Stimulated activated CD4-positive, alpha-beta T cell treated with anti-CD3 and anti-CD28 coated beads, TNF-alpha, amount 100 ng/mL, for 1 hour (primary cell): Measurements from ENCODE around the gene PRSS35.
"Not testable (repeated sequence)": the region's sequence is repeated elsewhere in the genome, so short reads cannot be mapped to it uniquely, and the experiment has no call there.

Experiments
- DNase-seq, 3 donors: peaks; one replicate each; pipeline ENCODE4 v3.0.0-alpha.2; 2020; ENCODE audit warnings: low read depth in 3 of 3, low spot score in 1 of 3

PRSS35 gene, protein sequence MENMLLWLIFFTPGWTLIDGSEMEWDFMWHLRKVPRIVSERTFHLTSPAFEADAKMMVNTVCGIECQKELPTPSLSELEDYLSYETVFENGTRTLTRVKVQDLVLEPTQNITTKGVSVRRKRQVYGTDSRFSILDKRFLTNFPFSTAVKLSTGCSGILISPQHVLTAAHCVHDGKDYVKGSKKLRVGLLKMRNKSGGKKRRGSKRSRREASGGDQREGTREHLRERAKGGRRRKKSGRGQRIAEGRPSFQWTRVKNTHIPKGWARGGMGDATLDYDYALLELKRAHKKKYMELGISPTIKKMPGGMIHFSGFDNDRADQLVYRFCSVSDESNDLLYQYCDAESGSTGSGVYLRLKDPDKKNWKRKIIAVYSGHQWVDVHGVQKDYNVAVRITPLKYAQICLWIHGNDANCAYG

DNA sequence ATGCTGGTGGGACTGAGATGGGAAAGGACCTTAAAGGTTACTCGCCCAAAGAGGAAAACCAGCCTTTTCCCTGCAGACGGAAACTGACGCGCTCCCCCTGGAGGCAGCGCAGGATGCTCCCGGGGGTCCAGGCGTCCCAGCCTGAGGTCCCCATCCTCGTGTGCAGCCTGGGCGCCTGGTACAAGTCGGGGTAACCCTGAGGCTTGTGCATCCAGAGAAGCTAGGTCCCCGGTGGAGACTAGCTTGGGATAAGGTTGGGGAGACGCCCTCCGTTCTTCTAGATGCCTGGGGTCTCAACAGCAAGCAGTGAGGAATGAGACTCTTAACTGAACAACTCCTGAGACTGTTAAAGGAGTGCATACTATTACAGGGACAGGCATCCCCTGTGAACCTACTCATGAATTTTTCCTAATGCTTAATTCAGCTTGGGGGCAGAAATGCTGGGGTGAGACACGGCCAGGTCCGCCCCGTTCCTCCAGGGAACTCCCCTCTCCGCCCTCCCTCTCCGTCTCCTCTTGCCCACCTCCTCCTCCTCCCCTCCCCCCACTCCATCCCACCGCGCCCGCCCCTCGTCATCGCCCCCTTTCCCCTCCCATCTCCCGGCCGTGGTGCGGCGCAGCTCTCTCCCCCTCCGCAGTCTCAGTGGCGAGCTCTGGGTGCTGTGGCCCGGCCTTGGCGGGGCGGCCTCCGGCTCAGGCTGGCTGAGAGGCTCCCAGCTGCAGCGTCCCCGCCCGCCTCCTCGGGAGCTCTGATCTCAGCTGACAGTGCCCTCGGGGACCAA is at the start of gene PRSS35:
Gene PRSS35 (plus strand): TSS at position 634 of the 781 bp plus-strand sequence. CDS start 10,908 bp downstream, outside the sequence.
- no peak for DNase-seq

DNA sequence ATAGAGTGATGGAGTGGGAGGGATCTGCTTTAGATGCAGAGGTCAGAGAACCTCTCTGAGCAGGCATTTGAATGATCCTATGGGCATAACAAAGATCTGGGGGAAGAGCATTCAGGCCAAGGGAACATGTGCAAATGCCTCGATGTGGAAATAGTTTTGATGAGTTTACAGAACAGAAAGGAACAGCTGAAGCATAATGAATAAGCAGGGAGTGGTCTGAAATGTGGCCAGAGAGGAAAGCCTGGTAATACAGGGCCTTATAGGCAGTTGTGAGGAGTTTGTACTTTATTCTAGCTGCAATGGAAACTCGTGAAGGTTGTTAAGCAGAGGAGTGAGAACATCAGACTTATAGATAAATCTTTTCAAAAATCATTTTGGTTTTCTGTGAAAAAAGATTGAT is 48.4 kb upstream of the PRSS35 start:
- no peak for DNase-seq

DNA sequence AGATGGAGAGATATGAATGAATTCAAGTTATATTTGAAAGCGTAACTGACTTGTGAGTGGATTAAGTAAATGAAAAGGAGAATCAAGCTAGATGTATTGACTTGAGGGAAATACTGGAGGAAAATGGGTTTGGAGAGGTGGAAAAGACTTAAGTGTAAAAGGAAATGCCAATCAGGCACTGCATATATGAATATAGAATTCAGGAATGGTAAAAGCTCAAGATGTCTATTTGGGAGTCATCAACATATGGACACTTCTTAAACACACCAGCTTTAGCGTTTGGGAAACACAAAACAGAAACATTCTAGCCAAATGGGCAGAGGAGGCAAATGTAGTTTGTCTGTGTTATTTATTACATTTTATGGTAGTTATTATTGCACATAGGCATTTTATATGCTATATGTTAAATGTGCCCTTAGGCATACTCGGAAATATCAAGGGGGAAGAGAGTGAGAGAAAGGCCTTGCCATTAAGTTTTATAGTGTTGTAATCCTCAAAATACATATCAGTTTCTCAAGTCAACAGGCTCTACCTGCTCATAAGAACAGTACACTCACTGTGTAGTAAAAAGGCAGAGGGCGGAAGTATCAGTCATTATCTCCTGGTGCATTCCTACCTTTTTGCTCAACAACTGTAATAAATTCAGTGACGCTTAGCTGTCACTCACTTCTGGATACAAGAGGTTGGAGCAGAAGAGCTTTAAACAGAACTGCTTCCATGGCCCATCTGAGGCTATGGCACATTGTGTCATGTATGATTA is 47.8 kb upstream of the PRSS35 start:
- DNase-seq = no peak

DNA sequence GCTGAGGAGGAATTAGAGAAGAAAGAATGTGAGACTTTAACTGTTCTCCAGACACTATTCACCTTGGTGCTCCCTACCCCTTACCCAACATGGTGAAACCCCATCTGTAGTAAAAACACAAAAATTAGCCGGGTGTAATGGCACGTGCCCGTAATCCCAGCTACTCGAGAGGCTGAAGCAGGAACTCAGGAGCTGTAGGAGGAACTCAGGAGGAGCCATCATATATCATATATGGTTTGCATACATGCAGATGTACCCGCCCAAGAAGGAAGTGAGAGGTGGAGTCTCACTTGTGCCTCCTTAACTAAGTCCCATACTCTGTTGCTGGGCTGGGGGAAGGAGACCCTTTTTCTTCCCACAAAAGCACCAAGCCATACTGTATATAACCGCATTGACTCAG is 46.0 kb upstream of the PRSS35 start:
- no peak for DNase-seq

DNA sequence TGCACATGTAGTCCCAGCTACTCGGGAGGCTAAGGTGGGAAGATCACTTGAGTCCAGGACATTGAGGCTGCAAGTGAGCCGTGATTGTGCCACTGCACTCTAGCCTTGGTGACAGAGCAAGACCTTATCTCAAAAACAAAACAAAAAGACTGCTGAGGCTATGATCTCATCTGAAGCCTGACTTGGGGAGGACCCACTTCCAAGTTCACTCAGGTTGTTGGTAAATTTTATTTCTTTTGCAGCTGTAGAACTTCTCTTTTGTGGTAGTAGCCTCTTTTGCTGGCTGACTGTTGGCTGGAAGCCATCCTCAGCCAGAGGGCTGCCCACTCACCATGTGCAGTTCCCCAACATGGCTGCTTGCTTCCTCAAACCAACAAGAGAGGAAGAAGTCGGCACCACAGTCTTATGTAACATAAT is 44.7 kb upstream of the PRSS35 start:
- DNase-seq = no peak

DNA sequence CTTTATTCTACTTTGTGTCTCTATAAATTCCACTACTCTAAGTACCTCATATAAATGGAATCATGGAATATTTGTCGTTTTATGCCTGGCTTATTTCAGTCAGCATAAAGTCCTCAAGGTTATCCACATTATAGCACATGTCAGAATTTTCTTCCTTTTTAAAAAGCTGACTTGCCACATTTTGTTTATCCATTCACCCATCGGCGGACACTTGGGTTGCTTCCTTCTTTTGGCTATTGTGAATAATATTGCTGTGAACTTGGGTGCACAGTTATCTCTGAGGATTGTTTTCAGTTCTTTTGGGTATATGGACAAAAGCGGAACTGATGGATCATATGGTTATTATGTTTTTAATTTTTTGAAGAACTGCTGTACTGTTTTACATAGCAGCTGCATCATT is 42.3 kb upstream of the PRSS35 start:
- DNase-seq = no peak

DNA sequence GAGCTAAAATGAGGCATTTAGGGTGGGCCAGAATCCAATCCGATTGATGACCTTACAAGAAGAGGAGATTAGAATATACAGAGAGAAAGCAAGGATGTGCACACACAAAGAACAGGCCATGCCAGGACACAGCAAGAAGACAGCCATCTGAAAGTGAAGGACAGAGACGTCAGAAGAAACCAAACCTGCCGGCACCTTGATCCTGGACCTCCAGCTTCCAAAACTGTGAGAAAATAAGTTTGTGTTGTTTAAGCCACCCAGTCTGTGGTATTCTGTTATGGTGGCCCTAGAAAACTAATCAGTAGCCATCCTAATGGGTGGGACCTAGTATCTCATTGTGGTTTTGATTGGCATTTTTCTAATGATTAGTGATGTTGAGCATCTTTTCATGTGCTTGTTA is 41.7 kb upstream of the PRSS35 start:
- no peak for DNase-seq

DNA sequence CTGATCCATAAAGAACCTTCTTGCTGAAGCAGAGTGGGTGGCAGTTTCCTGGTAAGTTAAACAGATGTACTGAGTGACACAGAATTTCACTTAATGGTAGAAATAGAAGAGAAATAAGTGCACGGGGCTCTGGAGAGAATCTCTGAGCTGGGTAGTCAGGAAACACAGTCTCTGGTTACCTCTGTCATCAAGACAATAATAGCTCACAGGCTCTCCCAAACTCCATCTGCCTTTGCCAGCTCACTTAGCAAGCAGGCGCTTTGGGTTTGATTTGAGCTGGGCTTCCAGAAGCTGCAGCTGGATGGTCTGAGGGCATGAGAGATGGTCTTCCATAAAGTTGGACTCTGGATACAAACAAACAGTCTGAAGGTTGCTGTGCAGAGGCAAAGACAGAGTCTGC is 39.6 kb upstream of the PRSS35 start:
- DNase-seq = no peak

DNA sequence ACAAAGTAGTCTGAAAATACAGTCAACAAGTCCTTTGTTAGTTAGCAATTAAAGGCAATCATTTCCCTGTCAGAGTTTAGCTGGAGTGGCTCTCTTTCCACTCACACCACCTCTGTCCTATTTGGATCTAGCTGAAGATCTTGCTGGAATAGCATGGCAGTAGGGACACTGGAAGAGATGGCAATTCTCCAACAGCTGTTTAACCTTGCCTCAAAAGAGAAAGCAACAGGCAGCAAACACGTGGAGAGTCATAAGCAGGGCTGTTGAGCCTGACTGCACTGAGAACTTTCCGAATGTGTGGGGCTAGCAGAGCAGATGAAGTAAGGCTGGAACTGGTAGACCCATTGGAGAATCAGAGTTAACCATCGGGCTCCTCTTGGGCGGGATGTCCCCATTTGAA is 38.0 kb upstream of the PRSS35 start:
- no peak for DNase-seq

DNA sequence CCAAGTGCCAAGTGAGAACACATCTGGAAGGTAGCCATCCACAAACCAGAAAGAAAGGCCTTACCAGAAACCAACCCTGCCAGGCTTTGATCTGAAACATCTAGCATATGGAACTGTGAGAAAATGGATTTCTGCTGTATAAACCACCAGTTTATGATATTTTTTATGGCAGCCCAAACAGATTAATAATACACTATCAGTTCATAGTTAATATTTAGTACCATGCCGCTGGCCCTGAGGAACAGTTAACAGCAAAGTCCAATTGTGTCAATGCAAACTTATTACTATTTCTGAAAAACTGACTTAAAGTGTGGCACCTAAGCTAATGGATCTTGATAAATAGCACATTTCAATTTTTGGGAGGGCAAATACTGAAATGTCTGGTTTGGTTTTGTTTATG is 35.4 kb upstream of the PRSS35 start:
- no peak for DNase-seq

DNA sequence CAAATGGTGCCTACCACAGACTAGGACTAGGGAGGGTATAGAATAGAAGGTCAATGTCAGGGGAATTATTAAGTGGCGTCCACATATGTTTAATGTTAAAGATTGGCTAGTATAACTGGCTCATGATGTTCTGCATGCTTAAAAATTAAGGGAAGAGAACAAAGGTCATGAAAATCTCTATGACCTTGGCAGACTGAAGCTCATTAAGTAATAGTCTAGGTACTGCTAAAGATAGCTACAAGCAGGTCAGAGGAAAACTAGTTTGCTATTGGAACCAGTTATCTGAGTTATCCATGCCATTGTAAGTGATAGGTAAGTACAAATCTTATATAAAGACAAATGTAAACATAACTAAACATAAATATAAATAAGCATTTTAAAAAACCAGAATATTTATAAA is 32.9 kb upstream of the PRSS35 start:
- no peak for DNase-seq

DNA sequence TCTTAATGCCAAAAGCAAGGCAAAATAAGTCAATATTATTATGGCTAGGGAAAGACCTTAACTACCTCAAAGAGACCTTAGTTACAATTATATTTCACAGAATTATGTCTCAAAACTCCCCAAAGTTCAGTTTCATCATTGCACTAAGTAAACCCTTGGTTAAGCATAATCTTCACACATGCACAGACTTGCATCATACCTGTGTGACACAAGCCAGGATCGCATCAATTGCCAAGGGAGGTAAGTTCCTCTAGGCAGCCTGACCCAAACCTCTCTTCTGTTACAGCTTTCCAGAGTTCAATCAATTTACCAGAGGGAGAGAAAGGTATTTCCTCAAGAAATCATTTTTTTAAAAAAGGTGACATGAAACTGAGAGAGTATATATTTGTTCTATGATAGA is 31.9 kb upstream of the PRSS35 start:
- DNase-seq = no peak

DNA sequence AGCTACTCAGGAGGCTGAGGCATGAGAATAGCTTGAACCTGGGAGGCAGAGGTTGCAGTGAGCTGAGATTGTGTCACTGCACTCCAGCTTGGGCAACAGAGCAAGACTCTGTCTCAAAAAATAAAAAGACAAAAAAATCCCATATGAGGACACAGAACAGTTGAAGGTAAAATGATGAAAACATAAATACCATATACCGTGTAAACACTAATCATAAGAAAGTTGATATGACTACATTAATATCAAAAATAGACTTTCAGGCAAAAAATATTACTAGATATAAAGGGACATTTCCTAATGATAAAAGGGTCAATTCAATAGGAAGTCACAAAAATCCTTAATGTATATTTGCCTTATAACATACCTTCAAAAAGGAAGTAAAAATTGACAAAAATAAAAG is 30.4 kb upstream of the PRSS35 start:
- not testable (repeated sequence) for DNase-seq

DNA sequence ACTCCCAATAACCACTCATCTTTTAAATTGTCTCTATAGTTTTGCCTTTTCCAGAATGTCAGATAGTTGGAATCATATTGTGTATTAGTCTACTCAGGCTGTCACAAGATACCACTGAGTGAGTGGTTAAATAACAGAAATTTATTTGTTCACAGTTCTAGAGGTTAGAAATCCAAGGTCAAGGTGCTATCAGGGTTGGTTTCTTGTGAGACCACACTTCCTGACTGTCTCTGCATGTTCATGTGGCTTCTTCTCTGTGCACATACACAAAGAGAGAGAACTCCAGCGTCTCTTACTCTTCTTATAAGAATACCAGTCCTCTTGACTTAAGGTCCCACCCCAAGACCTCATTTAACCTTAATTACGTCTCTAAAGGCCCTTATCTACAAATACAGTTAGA is 23.9 kb upstream of the PRSS35 start:
- DNase-seq = no peak

DNA sequence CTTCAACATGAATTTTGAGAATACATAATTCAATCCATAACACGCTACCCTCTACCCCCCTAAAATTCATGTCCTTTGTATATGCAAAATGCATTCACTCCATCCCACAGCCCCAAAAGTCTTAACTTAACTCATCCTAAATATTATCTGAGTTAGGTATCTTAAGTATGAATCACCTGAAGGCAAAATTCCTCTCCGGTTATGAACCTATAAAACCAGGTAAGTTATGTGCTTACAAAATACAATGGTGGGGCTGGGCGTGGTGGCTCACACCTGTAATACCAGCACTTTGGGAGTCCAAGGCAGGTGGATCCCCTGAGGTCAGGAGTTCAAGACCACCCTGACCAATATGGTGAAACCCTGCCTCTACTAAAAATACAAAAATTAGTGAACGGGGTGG is 23.5 kb upstream of the PRSS35 start:
- no peak for DNase-seq

DNA sequence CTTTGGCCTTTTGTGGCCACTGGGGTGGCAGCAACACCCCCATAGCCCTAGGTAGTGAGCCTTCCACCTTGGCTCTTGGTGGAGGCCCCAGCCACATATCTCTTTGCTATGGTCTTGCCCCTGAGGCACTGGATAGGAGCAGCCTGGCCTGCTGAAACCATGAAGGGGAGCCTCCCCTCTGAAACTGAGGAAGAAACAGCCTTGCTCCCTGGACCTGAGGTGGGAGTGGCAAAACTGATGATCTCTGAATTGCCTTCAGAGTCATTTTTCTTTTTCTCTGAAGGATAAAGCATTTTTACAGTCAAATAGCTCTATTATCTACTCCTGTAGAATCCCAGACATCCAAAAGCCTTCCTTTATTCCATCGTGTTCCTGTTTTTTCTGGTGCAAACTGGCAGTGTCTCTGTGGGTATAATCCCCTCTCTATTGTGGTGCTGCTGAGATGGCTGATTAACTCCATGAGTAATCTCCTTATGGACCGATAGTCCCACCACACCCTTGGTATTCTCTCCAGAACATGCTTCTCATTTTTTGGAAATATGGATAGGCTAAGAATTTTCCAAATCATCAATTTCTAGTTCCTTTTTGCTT is 22.0 kb upstream of the PRSS35 start:
- no peak for DNase-seq

DNA sequence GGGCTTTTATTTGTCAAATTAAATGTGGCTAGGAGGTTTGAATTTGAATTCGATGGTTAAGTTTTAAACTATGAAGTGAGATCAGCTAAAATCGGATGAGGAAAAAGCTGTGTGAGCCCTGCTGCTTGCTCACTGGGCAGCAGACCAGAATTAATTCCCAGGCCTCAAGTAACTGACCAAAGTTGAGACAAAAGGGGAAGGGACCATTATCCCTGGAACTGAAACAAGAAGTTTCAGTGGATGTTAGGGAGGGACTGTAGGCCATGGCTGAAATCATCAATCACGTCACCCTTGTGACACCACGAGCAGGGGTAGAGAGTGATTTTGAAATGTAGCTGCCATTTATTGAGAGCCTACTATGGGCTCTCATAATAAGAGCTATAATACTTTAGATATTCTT is 7.0 kb upstream of the PRSS35 start:
- no peak for DNase-seq

DNA sequence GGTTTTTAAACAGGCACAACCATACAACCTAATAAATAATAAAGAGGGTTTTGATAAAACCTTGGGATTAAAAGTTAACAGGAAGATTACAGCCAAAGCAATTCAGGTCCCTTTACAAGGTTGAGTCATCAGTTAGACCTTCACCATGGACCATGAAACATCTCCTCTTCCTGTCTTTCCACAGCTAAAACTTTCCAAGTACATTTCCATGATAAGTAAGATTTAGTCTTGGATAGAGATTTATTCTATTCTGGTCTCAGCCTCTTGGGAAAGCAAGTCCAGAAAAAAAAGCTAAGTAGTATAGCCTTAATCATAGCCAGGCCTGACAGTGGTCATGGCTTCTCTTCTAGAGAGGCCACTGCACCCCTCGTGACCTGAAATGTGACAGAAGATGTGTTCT is 2.9 kb upstream of the PRSS35 start:
- DNase-seq = no peak

DNA sequence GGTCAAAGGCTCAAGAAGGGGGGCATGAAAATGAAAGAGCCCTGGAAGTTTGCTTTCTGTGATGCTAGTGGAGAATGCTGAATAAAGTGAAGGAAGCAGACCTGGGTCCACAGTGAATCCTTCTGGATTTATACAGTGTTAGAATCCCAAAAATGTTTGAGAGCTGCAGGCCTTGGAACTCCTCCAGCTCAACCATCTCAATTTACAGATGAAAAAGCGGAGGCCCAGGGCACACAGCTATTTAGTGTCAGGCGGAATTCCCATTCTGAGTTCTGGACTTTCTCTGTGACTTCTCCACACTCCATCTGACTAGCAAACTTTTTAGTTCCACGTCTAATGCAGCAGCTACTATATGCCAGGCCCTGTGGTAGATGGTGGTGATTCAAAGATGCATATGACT is 1.5 kb upstream of the PRSS35 start:
- DNase-seq = no peak

DNA sequence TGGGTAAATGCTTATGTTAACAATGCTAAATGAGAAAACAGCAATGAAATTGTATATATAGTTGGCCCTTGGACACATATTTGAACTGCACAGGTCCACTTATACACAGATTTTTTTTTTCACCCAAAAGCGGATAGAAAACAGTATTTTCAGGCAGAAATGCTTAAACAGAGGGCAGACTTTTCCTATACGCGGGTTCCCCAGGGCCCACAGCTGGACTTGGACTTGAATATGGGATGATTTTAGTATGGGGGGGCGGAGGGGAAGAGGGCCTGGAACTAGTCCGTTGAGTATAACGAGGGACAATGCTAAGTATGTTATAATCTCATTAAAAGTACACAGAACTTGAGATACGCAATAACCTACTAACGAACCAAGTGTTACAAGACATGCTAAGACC is 1.1 kb upstream of the PRSS35 start:
- no peak for DNase-seq

DNA sequence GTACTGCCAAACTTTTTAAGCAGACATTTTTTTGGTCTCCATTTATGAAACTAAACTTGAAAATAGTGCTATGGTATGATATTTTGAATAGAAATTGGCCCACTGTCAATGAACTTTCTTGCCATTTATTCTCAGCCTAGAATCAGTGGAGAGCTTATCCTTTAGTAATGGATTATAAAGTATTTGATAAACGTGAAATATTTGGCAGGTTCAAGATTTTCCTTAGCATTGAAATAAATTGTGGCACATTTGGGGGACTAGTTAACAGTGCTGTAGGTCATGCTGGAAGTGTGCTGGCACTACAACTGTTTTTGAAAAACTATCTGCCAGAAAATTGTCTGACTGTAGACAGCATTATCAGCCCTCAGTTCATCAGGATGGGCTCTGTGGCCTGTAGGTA is 2.1 kb downstream of the PRSS35 start:
- no peak for DNase-seq
